CD4-positive, alpha-beta T cell (primary cell): ENCODE data around the gene MPDZ. TPM values are rescaled to one million over a fixed set of nuclear protein-coding genes. Genes with fewer than 3 reads are reported as not detected.

Experiments
- ATAC-seq: fragments of 200-7000 bp; cut with Tn5 transposase; one replicate; pipeline ENCODE4 v1.10.0; 2022; ENCODE audit warnings: mild to moderate bottlenecking; ENCODE audit not compliant: poor library complexity
- CTCF ChIA-PET: fragments of 350-600 bp; sonication (Branson Sonifier 250); formaldehyde crosslinking; loops from one replicate; lab custom pipeline; 2021; ENCODE audit warnings: antibody characterized with exemption, inconsistent platforms; lab: Charles Lee
- POLR2A ChIA-PET: fragments of 350-600 bp; sonication (Branson Sonifier 250); formaldehyde crosslinking; loops from one replicate; lab custom pipeline; 2021; ENCODE audit warnings: antibody characterized with exemption, inconsistent platforms; lab: Charles Lee
- DNase-seq, 14 experiments: peaks; one replicate each; pipeline ENCODE4 v3.0.0-alpha.2; 2013 to 2020; ENCODE audit warnings: mixed read lengths in 2 of 14
- H3K27ac ChIP-seq, 2 donors: one replicate each; pipeline versions ENCODE4 v1.5.1 to v1.7.0; 2013; ENCODE audit warnings: low read length in 2 of 2, low read depth in 1 of 2, mild to moderate bottlenecking in 1 of 2
- H3K27me3 ChIP-seq, 2 experiments: 1 replicate in 1 of 2; 2 replicates in 1 of 2; pipeline versions ENCODE4 v1.6.1 to v1.7.0; 2013; ENCODE audit warnings: low read length in 2 of 2, control low read depth in 1 of 2, mild to moderate bottlenecking in 1 of 2, moderate library complexity in 1 of 2; ENCODE audit not compliant: insufficient read depth in 2 of 2, control insufficient read depth in 1 of 2
- H3K36me3 ChIP-seq: one replicate; pipeline ENCODE4 v1.6.1; 2013; ENCODE audit warnings: low read length, control low read depth; ENCODE audit not compliant: insufficient read depth
- H3K4me1 ChIP-seq: one replicate; pipeline ENCODE4 v1.6.1; 2013; ENCODE audit warnings: low read length, control low read depth; ENCODE audit not compliant: insufficient read depth
- H3K4me3 ChIP-seq: one replicate; pipeline ENCODE4 v1.5.1; 2013; ENCODE audit warnings: mild to moderate bottlenecking, low read length, moderate library complexity
- H3K9me3 ChIP-seq, 2 experiments: 1 replicate in 1 of 2; 2 replicates in 1 of 2; pipeline versions ENCODE4 v1.6.1 to v1.7.0; 2013; ENCODE audit warnings: low read length in 2 of 2, mild to moderate bottlenecking in 2 of 2, control low read depth in 1 of 2, moderate library complexity in 1 of 2; ENCODE audit not compliant: control insufficient read depth in 1 of 2, insufficient read depth in 1 of 2
- H3K27ac Mint-ChIP-seq: one replicate; pipeline ENCODE4 v1.8.0; 2020; ENCODE audit warnings: mixed read lengths
- H3K27me3 Mint-ChIP-seq: one replicate; pipeline ENCODE4 v1.8.0; 2021; ENCODE audit warnings: mixed read lengths
- H3K36me3 Mint-ChIP-seq: one replicate; pipeline ENCODE4 v1.8.0; 2021; ENCODE audit warnings: low read depth, mixed read lengths
- H3K4me1 Mint-ChIP-seq: one replicate; pipeline ENCODE4 v1.8.0; 2021; ENCODE audit warnings: low read depth, mixed read lengths
- H3K4me3 Mint-ChIP-seq: one replicate; pipeline ENCODE4 v1.8.0; 2020; ENCODE audit warnings: mild to moderate bottlenecking, mixed read lengths
- H3K9me3 Mint-ChIP-seq: one replicate; pipeline ENCODE4 v1.8.0; 2020; ENCODE audit warnings: mixed read lengths
- CTCF ChIP-seq: fragments of 200-600 bp; IDR thresholded peaks from one replicate; pipeline ENCODE4 v1.8.0; 2022; ENCODE audit warnings: antibody characterized with exemption, mild to moderate bottlenecking
- intact Hi-C, 2 experiments: fragments of 100-400 bp; cut with DNase I in 1 of 2; cut with micrococcal nuclease in 1 of 2; formaldehyde crosslinking; loops; one replicate each; pipeline versions ENCODE4 v1.15.1 to v1.9.0; 2023 to 2025; cut with DNase I, micrococcal nuclease
- total RNA-seq, 174 experiments: library from RNA in 2 of 174; stranded (reverse) in 2 of 174; gene quantifications; one replicate each; pipeline ENCODE4 v1.2.3 and lab custom pipeline; 2021 to 2026

The MPDZ gene
- total RNA-seq, 2 experiments from 2014 or later, result not detected

- TF ChIP-seq CTCF, result no peak
- ChIA-PET CTCF (no interaction called here), POLR2A (no interaction called here)
- H3K4me3 Mint-ChIP-seq, result no peak overlapping the region
- no peaks in the 10 kb centered on the region for H3K36me3 Mint-ChIP-seq
- H3K27me3 Mint-ChIP-seq, result no peaks in the 10 kb centered on the region
- DNase-seq (no peak), ATAC-seq (no peak)
- no peak overlapping the region for H3K27ac Mint-ChIP-seq
- no peaks in the 10 kb centered on the region for H3K4me1 ChIP-seq
- H3K9me3 ChIP-seq, result no peaks in the 10 kb centered on the region
- H3K9me3 Mint-ChIP-seq, result peaks cover 6% of the 10 kb centered on the region
- intact Hi-C loops, result loop anchor here in 1 of 2 experiments (10.0 kb wide), 1 partner anchor 1144 kb away; no protein-coding TSS in a partner anchor
- H3K4me3 ChIP-seq, result no peak overlapping the region
- no peaks in the 10 kb centered on the region for H3K27me3 ChIP-seq
- no peaks in the 10 kb centered on the region for H3K4me1 Mint-ChIP-seq
- H3K36me3 ChIP-seq, result no peaks in the 10 kb centered on the region
- no peak overlapping the region for H3K27ac ChIP-seq
Observed at GRCh38 chr9:13210306-13210705, 69.2 kb downstream of the MPDZ start.

- Histone ChIP-seq H3K4me3 (no peak overlapping the region), H3K36me3 (no peaks in the 10 kb centered on the region), H3K9me3 (no peaks in the 10 kb centered on the region), H3K27me3 (no peaks in the 10 kb centered on the region), H3K27ac (no peak overlapping the region), H3K4me1 (no peaks in the 10 kb centered on the region)
- intact Hi-C loops, result no loop called here
- no peak for TF ChIP-seq CTCF
- Mint-ChIP-seq H3K4me1 (no peaks in the 10 kb centered on the region), H3K9me3 (peaks cover 7% of the 10 kb centered on the region), H3K4me3 (no peak overlapping the region), H3K36me3 (no peaks in the 10 kb centered on the region), H3K27ac (no peak overlapping the region), H3K27me3 (no peaks in the 10 kb centered on the region)
- POLR2A ChIA-PET, result no interaction called here
- DNase-seq, result no peak
- no peak for ATAC-seq
- CTCF ChIA-PET, result no interaction called here
Observed at GRCh38 chr9:13209498-13209897, 70.0 kb downstream of the MPDZ start.

GRCh38 chr9:13205824-13206223, 73.7 kb downstream of the MPDZ start:
- Histone ChIP-seq H3K27me3 (no peaks in the 10 kb centered on the region), H3K4me3 (no peak overlapping the region), H3K27ac (no peak overlapping the region), H3K4me1 (no peaks in the 10 kb centered on the region), H3K36me3 (no peaks in the 10 kb centered on the region), H3K9me3 (no peaks in the 10 kb centered on the region)
- DNase-seq (no peak), ATAC-seq (no peak)
- no peak for TF ChIP-seq CTCF
- Mint-ChIP-seq H3K36me3 (no peaks in the 10 kb centered on the region), H3K27me3 (no peaks in the 10 kb centered on the region), H3K9me3 (peaks cover 7% of the 10 kb centered on the region), H3K4me1 (no peaks in the 10 kb centered on the region), H3K4me3 (no peak overlapping the region), H3K27ac (no peak overlapping the region)
- intact Hi-C loops, result no loop called here
- ChIA-PET POLR2A (no interaction called here), CTCF (no interaction called here)
